GM21529 (cell line): ENCODE data around the gene ATAD3C.
"Not testable (repeated sequence)": the region's sequence is repeated elsewhere in the genome, so short reads cannot be mapped to it uniquely, and the experiment has no call there.

Experiments used
- ATAC-seq: cut with Tn5 transposase; IDR thresholded peaks from one replicate; pipeline ENCODE4 v1.9.1; 2021; ENCODE audit not compliant: unreplicated experiment

Gene ATAD3C

GRCh38 chr1:1470626-1471388 is 21.3 kb downstream of the ATAD3C start:
- ATAC-seq, result no peak

- ATAC-seq, result peak; percentile 97
These were observed 22.0 kb downstream of the ATAD3C start, which contains the start of gene ATAD3B for GRCh38 chr1:1471389-1472052. TSS of gene ATAD3B (plus strand) at chr1:1471765. CDS start at chr1:1471885, 120 bp downstream.

GRCh38 chr1:1472053-1472876 is 22.8 kb downstream of the ATAD3C start:
- not testable (repeated sequence) for ATAC-seq

- not testable (repeated sequence) for ATAC-seq
These were observed 26.5 kb downstream of the ATAD3C start for GRCh38 chr1:1476011-1476410.

GRCh38 chr1:1477206-1477605 is 27.7 kb downstream of the ATAD3C start:
- ATAC-seq, result no peak

- ATAC-seq, result no peak
These were observed 30.3 kb downstream of the ATAD3C start for GRCh38 chr1:1479547-1480487.

- not testable (repeated sequence) for ATAC-seq
These were observed 31.0 kb downstream of the ATAD3C start for GRCh38 chr1:1480488-1480867.

GRCh38 chr1:1481811-1482210 is 32.3 kb downstream of the ATAD3C start:
- ATAC-seq, result not testable (repeated sequence)

- ATAC-seq, result no peak
These were observed 33.4 kb downstream of the ATAD3C start for GRCh38 chr1:1482856-1483255.

GRCh38 chr1:1483714-1484113 is 34.2 kb downstream of the ATAD3C start:
- ATAC-seq, result no peak

GRCh38 chr1:1484976-1485750 is 35.7 kb downstream of the ATAD3C start:
- not testable (repeated sequence) for ATAC-seq

GRCh38 chr1:1485755-1486317 is 36.3 kb downstream of the ATAD3C start:
- ATAC-seq, result not testable (repeated sequence)

GRCh38 chr1:1487701-1488100 is 38.2 kb downstream of the ATAD3C start:
- ATAC-seq, result no peak

- ATAC-seq, result no peak
These were observed 39.7 kb downstream of the ATAD3C start for GRCh38 chr1:1489231-1489630.

GRCh38 chr1:1489861-1490260 is 40.4 kb downstream of the ATAD3C start:
- no peak for ATAC-seq

GRCh38 chr1:1490633-1491230 is 41.2 kb downstream of the ATAD3C start:
- no peak for ATAC-seq

GRCh38 chr1:1491601-1492000 is 42.1 kb downstream of the ATAD3C start:
- ATAC-seq, result no peak

- not testable (repeated sequence) for ATAC-seq
These were observed 44.8 kb downstream of the ATAD3C start for GRCh38 chr1:1494311-1494710.

- ATAC-seq, result not testable (repeated sequence)
These were observed 46.0 kb downstream of the ATAD3C start for GRCh38 chr1:1495461-1495975.
